NK-92 (cell line): ENCODE measurements around the gene SMAD7.

Experiments used
- DNase-seq: peaks from one replicate; lab custom pipeline; 2025; ENCODE audit not compliant: unreplicated experiment; lab: John Stamatoyannopoulos, UW

SMAD7 gene

DNA sequence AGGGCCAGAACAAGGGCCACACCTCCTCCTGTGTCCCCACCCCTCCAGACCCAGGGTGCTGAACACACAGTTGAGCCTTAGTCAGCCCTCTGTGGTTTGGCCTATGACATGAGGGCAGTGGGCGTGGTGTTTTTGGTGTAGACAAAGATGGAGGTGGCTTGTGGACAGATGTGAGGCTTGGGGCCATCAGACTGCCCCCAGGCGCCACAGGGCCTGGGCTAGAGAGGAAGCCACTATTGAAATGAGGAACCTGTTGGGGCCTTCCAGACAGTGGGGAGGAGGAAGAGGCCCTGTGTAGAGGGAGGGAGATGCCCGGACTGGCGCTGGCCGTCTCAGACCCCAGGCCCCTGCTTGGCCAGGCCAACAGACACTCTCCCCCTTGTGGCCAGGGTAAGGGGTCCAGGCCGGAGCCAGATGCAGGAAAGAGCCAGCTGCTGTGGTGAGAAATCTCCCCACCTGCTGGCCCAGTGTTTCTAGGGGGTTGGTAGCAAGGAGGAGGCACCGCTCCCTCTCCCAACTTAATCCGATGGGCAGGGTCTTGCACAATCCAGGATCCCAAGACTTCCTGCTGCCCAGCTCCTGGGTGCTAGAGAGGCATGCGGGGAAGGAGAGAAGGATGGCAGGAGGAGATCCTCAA, 53.8 kb downstream of the SMAD7 start:
- no peak for DNase-seq

DNA sequence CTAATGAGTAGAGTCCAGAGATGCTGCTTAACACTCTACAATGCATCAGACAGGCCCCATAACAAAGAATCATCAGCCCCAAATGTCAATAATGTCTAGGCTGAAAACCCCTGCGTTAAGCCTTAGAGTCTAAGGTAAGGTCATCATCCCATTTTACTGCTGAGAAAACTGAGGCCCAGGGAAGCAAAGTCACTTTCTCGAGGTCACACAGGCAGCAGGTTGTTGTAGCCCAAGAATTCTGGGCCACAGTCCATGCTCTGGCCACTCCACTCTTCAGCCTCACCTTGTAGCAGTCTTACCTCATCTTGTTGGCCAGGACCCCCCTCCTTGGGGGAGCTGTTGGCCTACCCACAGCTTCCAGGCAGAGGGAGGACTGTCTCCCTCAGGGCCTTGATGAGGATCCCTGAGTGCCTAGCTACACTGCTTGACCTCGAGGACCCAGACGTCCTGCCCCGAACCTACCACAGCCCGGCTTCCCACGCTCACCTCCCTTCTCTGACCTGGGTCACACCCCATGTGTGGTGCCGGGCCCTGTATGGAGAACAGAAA, 54.4 kb downstream of the SMAD7 start:
- DNase-seq, result no peak

DNA sequence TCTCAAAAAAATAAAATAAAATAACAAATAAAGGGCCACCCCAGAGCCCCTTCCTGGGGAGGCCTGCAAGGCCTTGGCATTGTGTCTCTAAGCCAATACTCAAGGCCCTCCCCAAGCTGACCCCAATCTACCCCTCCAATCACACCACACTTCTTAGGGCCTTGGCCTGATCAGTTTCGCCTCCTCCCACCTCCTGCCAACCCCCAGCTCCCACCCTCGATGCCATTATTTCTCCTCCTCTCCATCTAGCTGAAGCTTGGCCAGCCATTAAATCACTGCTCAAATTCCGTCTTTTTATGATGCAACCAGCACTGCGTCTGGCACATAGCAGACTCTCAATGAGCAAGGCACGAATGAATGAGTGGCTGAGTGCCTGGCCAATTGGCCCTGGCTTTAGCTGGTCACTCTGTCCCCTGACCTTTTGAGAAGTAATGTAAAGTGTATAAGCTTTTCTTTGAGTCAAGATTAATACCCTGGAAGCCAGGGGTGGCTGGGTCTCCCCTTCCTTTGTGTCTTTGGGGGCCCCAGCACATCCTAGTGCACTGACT, 55.9 kb downstream of the SMAD7 start:
- no peak for DNase-seq

GRCh38 chr18:48893608-48894600, 56.9 kb downstream of the SMAD7 start:
- no peak for DNase-seq

DNA sequence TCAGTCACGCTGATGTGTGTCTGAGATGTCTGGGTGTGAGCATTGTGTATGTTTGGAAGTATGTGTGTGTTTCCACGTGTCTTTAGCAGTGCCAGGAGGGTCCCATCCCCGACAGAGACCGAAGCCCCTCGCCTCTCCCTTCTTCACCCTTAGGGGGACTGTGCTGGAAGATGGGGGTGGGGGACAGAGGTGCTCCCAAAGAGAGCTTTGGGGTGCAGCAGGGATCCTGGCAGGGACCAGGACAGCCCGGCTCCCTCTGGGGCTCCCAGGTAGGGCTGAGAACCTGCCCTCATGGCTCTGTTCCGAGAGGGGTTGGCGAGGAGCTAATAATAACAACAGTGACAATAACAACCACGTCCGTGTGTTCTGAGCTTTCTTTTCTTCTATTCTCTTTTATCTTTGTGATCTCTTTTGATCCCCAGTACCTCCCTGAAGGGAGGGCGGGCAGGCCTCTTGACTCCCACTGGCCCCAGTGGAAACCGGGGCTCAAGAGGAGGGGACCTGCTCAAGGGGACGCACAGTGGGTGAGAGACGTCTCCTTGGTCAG, 57.6 kb downstream of the SMAD7 start:
- DNase-seq, result no peak

DNA sequence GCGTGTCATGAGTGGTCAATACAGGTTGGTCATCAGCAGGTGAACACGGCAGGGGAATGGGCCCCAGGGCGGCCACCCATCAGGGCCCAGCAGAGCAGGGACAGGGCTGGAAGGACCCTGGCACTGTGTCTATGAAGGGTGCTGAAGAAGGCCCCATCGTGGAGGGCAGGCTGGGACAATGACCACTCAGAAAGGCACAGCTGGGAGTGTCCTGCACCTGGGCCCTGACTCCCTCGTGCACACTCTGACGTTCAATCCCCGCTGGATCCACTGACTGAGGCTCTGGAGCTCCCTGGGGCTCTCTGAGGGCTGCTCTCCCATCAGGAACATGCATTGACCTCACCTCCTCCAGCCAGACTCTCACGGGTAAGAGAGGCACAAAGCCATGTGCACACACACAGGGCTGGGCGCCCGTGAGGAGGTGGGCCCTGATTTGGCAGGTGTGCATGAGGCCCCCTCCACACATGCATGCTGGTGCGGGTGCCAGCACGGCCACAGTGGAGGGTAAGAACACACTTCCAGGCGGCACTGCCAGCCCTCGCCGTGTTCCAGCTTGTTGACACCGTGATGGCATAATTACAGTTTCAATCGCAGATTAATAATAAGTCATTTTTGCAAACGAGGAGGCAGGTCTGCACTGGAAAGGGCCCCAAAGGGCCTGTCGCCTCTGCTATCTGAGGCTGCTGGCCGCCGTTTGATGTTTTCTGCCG, 58.5 kb downstream of the SMAD7 start:
- no peak for DNase-seq

- no peak for DNase-seq
Measured at GRCh38 chr18:48891721-48892120, 59.0 kb downstream of the SMAD7 start.

GRCh38 chr18:48889981-48890762, 60.6 kb downstream of the SMAD7 start:
- no peak for DNase-seq

DNA sequence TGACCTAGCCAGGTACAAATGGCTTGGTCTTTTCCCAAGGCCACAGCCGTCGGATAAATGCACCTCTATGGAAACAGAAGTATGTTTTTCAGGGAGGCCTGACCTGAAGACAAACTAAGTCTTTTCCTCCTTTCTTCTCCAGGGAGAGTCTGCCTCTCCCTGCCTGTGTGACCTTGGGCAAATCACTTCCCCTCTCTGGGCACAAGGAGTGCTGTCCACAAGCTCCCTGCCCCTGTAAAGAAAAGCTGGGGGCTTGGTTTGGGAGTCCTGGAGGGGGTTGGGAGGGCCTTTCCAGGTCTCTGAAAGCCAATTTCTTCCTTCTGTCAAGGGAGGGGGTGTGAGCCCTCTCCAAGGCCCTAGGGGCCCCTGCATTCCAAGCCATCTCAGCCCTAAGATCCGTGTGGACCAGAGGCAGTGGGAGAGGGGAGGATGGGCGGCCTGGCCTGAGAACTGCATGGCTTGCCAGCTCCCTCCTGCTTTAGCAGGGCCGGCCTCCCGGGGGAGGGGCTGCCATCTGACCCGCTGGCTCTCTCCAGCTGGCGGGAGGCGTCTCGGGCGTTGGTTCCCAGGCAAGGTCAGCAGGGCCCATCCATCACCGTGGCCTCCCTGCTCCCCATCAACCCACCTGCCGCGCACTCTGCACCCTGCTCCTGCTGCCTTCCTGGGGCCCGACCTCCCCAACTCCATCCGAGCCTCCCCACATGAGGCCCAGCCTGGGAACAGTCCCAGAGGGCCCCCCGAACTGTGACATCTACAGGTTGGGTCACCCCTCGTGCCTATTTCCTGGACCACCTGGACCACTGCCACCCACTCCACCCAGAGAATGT, 61.4 kb downstream of the SMAD7 start:
- DNase-seq, result no peak

- no peak for DNase-seq
Measured at GRCh38 chr18:48888773-48889080, 62.0 kb downstream of the SMAD7 start.

DNA sequence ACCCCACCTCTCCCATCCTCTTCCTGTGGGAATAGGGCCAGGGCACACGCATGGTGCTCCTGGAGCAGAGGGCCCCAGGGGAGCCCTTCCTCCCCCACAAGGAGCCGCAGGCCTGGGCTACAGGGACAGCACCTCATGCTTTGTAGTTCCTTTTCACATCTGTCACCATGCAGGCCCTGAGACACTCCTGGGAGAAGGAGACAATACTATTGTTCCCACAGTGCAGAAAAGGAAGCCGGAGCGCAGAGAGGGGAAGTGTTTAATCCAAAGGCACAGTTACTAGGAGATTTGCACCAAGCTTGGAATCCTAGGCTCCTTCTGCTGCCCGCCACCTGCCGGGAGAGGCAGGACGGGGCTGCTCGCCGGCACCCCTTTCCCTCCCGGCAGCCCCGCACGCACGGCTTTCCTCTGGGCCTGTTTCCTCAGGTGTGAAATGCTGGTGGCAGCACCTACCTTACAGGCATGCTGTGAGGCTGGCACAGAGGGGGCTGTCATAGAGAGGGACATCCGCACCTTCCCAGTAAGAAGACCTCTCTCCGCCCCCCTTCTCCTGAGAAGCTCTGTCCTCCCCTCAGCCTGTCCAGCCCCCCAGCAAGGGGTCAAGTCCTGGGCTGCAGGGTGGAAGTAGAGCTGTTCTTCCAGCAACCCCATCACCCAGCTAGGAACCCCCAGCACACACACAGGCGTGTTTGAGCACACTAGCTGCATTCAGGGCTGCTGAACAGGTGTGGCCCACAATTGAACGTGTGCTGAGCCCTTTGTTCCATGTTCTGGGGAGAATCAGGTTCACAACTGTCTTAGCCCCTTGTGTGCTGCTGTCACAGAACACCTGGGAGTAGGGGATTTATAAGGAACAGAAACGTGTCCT, 62.6 kb downstream of the SMAD7 start:
- no peak for DNase-seq

DNA sequence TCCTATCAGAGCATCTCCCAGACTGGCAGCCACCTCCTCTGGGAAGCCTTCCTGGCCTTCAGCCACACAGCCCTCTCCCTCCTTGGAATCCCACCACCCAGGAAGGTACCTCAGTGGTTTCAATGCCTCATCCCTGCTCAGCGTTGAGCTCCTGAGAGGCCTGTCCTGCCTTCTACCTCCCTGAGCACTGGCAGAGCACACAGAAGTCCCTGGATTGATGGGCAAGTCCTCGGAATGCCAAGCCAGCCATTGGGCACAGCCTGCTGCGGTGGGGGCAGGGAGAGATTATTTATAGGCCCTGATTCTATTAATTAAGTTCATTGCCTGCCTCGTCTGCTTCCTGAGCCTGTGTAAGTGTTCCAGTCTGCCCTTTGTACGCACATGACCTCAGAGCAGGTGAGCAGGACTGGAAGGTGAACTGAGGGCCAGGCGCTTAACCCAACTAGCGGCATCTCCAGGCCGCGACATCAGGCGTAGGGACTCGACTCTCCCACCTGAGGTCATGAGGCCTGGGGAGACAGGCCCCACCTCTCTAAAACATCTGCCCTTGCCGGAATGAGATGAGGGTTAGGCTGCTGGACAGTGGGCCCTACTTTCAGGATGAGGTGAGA, 63.4 kb downstream of the SMAD7 start:
- DNase-seq, result no peak

DNA sequence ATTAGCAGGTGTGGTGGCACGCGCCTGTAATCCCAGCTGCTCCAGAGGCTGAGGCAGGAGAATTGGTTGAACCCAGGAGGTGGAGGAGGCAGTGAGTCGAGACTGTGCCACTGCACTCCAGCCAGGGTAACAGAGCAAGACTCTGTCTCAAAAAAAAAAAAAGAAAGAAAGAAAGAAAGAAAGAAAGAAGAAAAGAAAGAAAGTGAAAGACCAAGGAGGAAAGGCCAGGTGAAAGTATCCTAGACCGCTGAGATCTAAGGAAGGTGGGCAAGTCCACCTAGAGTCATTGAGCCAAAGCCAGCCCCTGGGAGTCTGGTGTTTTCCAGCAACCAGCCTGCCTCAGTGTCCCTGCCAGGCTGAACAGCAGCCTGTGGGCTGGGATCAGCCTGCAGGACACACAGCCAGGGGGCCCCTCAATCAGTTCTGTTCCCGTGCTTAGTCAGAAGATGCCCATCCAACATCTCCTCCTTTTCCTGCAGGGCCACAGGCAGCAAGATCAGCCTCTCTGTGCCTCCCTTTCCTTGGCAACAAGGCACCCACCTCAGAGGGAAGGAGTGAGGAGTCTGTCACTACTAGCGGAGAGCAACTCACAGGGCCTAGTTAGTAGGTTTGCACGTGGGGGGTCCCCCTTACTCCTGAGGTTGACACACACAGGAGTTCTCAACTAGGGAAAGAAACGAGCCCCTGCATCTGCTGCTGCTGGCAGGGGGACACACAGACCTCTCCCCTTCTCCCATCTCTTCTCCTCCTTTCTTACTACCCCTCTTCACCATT, 64.1 kb downstream of the SMAD7 start:
- no peak for DNase-seq

DNA sequence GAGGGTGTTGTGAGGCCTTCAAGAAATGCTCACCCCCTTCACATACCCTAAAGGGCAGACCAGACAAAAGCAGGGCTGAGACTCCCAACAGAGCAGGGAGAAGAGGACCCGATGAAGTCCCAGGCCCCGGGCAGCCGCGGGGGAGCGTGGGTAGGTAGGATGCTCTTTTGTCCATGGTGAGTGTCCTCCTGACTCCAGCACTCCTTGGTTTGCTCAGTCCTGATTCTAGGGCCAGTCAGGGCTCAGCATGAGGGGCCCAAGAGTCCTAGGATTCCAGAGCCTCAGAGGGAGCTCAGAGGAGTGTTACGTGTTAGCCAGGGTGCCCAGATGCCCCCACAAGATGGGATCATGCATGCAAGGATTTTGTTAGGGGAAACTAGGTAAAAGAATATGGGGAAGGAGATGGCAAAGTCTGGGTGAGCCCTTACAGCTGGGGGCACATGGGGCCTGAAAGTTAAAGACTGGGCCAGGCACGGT, 64.8 kb downstream of the SMAD7 start:
- DNase-seq, result no peak

DNA sequence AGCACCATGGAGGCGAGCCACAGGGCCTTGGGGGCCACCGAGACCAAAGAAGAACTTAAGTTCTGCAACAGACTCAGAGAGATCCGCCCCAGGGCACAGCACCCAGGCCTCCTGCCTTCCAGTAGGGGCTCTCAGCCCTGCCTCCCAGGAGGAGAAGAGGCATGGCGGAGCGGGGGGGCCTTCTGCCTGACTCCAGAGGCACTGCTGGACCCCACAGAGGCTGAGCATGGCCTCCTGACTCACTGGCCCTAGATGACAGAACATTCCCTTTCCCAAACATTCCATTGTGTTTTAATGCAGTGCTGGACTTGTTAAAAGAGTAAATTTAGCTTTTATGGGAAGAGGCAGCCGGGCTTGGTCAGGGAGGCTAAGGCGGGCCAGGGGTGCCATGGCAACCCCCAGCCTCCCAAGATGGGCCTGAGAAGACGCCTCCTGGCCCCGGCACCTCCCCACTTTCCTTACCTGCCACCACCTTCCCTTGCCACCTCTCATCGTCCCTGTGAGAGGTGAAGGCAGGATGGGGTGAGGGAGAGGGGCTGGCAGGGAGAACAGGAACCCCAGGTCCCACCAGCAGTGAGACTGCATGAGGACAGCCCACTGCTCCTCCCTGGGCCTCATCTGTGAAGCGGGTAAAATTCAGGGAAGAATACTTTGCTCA, 65.4 kb downstream of the SMAD7 start:
- no peak for DNase-seq

DNA sequence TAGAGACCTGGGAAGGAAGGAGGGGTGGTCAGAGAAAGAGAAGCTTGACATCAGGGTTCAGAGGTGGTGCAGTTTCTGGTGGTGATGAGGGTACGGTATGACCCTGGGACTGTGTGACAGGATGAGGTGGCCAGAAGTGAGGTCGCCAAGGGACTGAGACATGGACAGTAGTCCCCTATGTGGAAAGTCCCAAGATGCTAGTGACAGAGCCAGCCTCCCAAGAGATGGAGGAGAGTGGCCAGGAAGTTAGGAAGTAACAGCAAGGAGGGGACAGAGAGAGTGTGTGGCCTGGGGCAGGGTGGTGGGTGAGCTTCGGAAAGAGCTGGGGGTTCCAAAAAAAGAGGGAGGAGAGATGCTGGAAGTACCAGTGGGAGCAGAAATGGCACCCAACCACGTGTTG, 66.0 kb downstream of the SMAD7 start:
- no peak for DNase-seq

GRCh38 chr18:48884306-48884705, 66.5 kb downstream of the SMAD7 start:
- no peak for DNase-seq
